SKM-1 treated with dmso at 0.1 percent for 144 hours (cell line): ENCODE results near the gene GKN1.

Experiments
- DNase-seq: peaks from one replicate; lab custom pipeline; 2025; ENCODE audit not compliant: unreplicated experiment; lab: John Stamatoyannopoulos, UW

The GKN1 gene

GRCh38 chr2:68959001-68959400, 15.4 kb upstream of the GKN1 start:
- no peak for DNase-seq

- DNase-seq = no peak
These were observed 13.1 kb upstream of the GKN1 start for GRCh38 chr2:68961380-68961779.

- no peak for DNase-seq
These were observed 10.2 kb upstream of the GKN1 start for GRCh38 chr2:68964282-68964681.

GRCh38 chr2:68968221-68968620, 6.2 kb upstream of the GKN1 start:
- DNase-seq = no peak

GRCh38 chr2:68969736-68970490, 4.5 kb upstream of the GKN1 start:
- DNase-seq = no peak

DNA sequence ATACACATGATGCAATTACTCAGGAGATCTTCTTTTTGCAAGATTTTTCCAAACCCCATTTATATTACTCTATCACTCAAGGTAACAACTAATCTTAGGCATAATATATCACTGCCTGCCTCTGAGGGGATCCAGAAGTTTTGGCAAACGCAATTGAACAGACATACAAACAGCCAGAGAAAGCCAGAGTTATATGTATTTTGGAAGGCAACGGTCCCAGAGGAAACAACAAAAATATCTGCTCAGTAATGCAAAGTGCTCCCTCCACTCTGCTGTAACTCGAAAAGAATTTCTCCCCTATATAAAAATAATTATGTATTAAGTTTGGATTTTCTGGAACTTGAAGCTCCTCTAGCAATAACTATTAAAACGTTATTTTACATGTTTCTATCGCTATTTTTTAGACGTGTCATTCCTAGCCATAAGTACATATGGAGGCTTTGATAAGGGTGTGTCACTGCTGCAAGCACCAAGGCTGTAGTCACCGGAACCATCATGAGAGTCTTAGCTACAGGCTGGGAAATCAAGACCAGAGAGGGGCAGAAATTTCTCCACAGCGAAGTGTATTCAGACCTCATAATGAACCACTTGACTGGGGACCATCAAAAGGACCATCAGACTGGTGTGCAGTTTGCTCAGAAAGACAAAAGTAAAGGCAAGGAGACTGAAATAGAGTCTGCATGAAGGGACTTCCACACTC, 3.7 kb upstream of the GKN1 start:
- no peak for DNase-seq

DNA sequence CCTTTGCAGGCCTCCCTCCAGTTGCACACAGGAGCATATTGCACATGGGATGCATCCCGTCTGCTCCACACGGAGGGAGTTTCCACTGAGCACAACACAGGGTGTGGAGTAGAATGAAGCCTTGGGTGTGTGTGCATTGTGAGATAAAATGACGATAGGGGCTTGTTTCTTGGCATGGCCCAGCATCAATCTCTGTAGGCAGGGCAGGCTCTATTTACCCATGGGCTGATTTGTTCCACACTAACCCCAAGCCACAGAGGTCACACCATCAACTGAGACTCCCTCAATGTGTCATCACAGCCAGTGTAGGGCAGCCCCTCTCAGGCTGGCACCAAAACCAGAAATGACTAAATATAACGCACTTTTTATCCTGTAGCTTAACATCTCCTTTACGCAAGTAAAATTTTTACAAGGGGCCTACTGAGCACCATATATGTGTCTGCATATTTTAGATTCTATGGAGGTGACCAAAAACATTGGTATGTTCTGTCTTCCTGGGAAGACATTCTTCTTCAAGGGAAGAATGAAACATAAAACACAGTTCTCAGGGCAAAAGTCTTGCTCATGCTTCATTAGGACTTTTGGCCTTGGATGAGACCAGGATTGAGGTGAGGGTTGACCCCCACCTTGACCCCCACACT, 2.7 kb upstream of the GKN1 start:
- DNase-seq = no peak

- no peak for DNase-seq
These were observed 670 bp downstream of the GKN1 start for GRCh38 chr2:68974946-68975665.

DNA sequence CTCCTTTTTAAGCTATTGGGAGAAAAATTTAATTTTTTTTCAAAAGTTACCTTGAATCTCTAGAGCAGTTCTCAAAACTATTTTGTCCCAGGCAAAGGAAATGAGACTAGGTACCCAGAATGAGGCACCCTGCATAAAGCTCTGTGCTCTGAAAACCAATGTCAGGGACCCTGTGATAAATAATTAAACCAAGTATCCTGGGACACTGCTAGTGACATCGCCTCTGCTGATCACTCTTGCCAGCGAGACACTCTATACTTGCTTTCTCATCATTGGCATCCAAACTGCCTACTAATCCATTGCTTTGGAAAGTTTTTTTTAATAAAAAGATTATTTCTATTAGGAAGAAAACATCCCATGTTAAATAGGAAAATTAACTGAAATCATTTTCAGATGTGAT, 1.4 kb downstream of the GKN1 start:
- no peak for DNase-seq

- no peak for DNase-seq
These were observed 3.0 kb downstream of the GKN1 start for GRCh38 chr2:68977453-68977852.

DNA sequence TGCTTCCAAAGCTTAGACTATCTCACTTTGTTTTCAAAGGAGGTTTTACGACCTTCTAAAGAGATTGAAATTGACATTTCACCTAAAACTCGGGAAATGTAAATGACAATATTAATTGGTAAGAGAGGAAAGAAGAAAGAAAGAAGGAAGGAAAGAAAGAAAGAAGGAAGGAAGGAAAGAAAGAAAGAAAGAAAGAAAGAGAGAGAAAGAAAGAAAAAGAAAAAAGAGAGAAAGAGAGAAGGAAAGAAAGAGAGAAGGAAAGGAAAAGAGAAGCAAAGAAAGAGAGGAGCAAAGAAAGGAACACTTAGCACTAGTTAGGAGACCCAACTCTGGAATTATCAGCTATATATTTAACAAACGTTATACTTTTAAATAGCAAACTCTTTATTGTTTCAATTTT, 3.7 kb downstream of the GKN1 start:
- no peak for DNase-seq

GRCh38 chr2:68980956-68981355, 6.5 kb downstream of the GKN1 start:
- no peak for DNase-seq

GRCh38 chr2:68987021-68987503, 12.6 kb downstream of the GKN1 start:
- DNase-seq = no peak

- DNase-seq = no peak
These were observed 14.6 kb downstream of the GKN1 start for GRCh38 chr2:68989035-68989434.

GRCh38 chr2:68992341-68992740, 17.9 kb downstream of the GKN1 start:
- no peak for DNase-seq

DNA sequence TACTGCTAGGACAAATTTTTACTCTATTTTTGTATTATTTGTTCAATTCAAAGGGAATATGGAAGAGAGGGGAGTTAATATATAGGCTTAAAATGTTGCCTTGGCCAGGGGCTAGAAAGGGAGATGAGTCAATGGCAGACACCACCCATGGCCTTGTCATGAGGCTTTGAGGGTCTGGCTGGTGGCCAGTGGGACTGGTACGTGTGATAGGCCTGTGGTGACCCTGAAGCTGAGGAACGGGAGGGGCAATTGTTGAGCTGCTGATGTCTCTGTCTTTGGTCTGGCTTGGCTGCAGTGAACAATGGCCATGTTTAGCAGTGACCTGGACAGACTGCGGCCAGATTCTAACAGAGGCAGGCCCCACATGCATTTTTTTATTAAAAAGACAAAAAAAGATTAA, 18.5 kb downstream of the GKN1 start:
- DNase-seq = no peak

DNA sequence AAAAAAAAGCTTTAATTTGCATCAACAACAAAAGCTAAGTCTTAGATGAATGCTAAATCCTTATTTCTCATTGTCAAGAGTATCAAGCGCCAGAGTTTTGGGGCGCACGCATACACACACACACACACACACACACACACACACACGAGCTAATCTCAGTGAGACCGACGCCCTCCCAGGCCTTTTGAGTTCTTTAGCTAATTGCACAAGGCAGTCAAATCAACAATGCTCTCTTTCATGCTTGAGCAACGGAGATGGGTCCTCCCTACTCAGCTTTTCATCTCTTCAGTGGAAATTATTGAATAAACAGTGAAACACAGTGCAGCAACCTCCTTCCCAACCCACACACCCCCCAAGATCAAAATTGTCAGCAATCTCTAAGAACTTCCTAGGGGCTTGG, 19.2 kb downstream of the GKN1 start:
- no peak for DNase-seq

- DNase-seq = no peak
These were observed 20.4 kb downstream of the GKN1 start for GRCh38 chr2:68994864-68995263.

GRCh38 chr2:68995916-68996315, 21.5 kb downstream of the GKN1 start:
- no peak for DNase-seq

GRCh38 chr2:68997401-68997800, 23.0 kb downstream of the GKN1 start:
- DNase-seq = no peak

GRCh38 chr2:69001879-69002278, 27.4 kb downstream of the GKN1 start:
- DNase-seq = no peak
